ENCODE measurements around the gene DAGLB. TPM values are rescaled to one million over a fixed set of nuclear protein-coding genes. Genes with fewer than 3 reads are reported as not detected.
"Not testable (repeated sequence)": the region's sequence is repeated elsewhere in the genome, so short reads cannot be mapped to it uniquely, and the experiment has no call there.

The DAGLB gene
- total and polyA plus RNA-seq, 3 donors from 2014 or later, result 14.3 to 29.6 (median 18.9) TPM

- Histone ChIP-seq H3K27ac (no peak overlapping the region), H3K9me3 (no peaks in the 10 kb centered on the region)
Measured at GRCh38 chr7:6380310-6381095, 67.3 kb downstream of the DAGLB start.

GRCh38 chr7:6379886-6380285 is 67.9 kb downstream of the DAGLB start:
- no peak for DNase-seq
- no peak overlapping the region for H3K27ac ChIP-seq
- peaks cover 21% of the 10 kb centered on the region for H3K4me1 ChIP-seq
- 81 to 86% methylated on average over 7 of the region's 7 CpGs for WGBS, 2 donors
- H3K4me3 ChIP-seq, result no peak overlapping the region
- H3K27me3 ChIP-seq, result no peaks in the 10 kb centered on the region
- intact Hi-C loops (cut with DNase I; ENCODE audit: low total_unique reads), result no loop called here
- TF ChIP-seq CTCF (IDR thresholded peaks at IDR 0.05) (no peak), POLR2A (IDR thresholded peaks at IDR 0.05) (no peak)
- H3K36me3 ChIP-seq (ENCODE audit: low read depth, missing control alignments), result no peaks in the 10 kb centered on the region
- H3K9me3 ChIP-seq, result no peaks in the 10 kb centered on the region

More at GRCh38 chr7:6380310-6381095, 67.3 kb downstream of the DAGLB start:
- TF ChIP-seq CTCF (IDR thresholded peaks at IDR 0.05) (no peak), POLR2A (IDR thresholded peaks at IDR 0.05) (no peak)
- no peak overlapping the region for H3K4me3 ChIP-seq
- no peaks in the 10 kb centered on the region for H3K36me3 ChIP-seq (ENCODE audit: low read depth, missing control alignments)
- intact Hi-C loops (cut with DNase I; ENCODE audit: low total_unique reads), result no loop called here
- peaks cover 28% of the 10 kb centered on the region for H3K4me1 ChIP-seq
- no peak for DNase-seq
- no peaks in the 10 kb centered on the region for H3K27me3 ChIP-seq
- 79 to 83% methylated on average over 3 of the region's 3 CpGs for WGBS, 2 donors

- H3K4me1 ChIP-seq, result peaks cover 17% of the 10 kb centered on the region
- H3K4me3 ChIP-seq; H3K27me3 ChIP-seq; H3K27ac ChIP-seq; DNase-seq; H3K9me3 ChIP-seq; H3K36me3 ChIP-seq (ENCODE audit: low read depth, missing control alignments); intact Hi-C loops (cut with DNase I; ENCODE audit: low total_unique reads): not testable (repeated sequence)
- 86 to 91% methylated on average over 5 of the region's 5 CpGs for WGBS, 2 donors
Measured at GRCh38 chr7:6378556-6378955, 69.2 kb downstream of the DAGLB start.

- intact Hi-C loops (cut with DNase I; ENCODE audit: low total_unique reads), result no loop called here
- no peak overlapping the region for H3K4me3 ChIP-seq
- no peaks in the 10 kb centered on the region for H3K9me3 ChIP-seq
- H3K27me3 ChIP-seq, result no peaks in the 10 kb centered on the region
- H3K36me3 ChIP-seq (ENCODE audit: low read depth, missing control alignments), result no peaks in the 10 kb centered on the region
- TF ChIP-seq POLR2A (IDR thresholded peaks at IDR 0.05), result no peak
- no peak for TF ChIP-seq CTCF (IDR thresholded peaks at IDR 0.05)
- peaks cover 11% of the 10 kb centered on the region for H3K4me1 ChIP-seq
- WGBS, 2 donors, result 28 to 38% methylated on average over 7 of the region's 7 CpGs
- DNase-seq, result no peak
- peak overlapping the region; percentile 15 to 24 for H3K27ac ChIP-seq
Measured at GRCh38 chr7:6376820-6377219, 70.9 kb downstream of the DAGLB start.

- Histone ChIP-seq H3K9me3 (no peaks in the 10 kb centered on the region), H3K4me1 (peaks cover 11% of the 10 kb centered on the region), H3K27me3 (no peaks in the 10 kb centered on the region), H3K27ac (peak overlapping the region; percentile 85 to 96), H3K4me3 (peak overlapping the region; percentile 87 to 88), H3K36me3 (ENCODE audit: low read depth, missing control alignments) (no peaks in the 10 kb centered on the region)
- peak; percentile 36 for DNase-seq
- intact Hi-C loops (cut with DNase I; ENCODE audit: low total_unique reads), result no loop called here
- no peak for TF ChIP-seq CTCF (IDR thresholded peaks at IDR 0.05)
- TF ChIP-seq POLR2A (IDR thresholded peaks at IDR 0.05), result no peak
- WGBS, 2 donors, result 1 to 2% methylated on average over 23 of the region's 23 CpGs
Measured at GRCh38 chr7:6375348-6376101, 72.2 kb downstream of the DAGLB start.

Data from testis (tissue), 3 donors.